Measurements from ENCODE around the gene COL24A1.

DNA sequence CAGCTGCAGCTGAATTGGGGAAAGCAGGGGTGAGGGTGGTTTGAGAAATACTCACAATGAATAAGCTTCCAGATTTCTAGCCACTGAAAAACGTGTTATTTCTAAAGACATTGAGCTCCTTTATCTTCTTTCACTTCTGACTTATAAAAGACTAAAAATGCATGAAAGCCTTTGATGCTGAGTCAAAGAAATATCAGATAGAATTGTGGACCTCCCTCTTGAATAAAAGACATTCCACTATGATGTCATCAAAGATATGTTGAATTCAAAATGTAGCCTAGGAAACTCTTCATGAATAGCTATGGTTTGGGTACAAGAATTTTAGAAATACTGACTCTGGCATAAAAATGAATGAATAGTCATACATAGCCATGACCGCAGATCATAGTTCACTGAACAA lies 44.7 kb upstream of the COL24A1 start:
- no peak for TF ChIP-seq CTCF (IDR thresholded peaks at IDR 0.05)
- TF ChIP-seq EP300 (IDR thresholded peaks at IDR 0.05), result no peak

Measured in sigmoid colon (tissue), 4 donors.